Hepatocyte (in vitro differentiated cells): ENCODE data around the gene NDEL1. TPM values are rescaled to one million over a fixed set of nuclear protein-coding genes. Genes with fewer than 3 reads are reported as not detected.

Experiments used
- DNase-seq: peaks from one replicate; pipeline ENCODE4 v3.0.0-alpha.2; 2016; ENCODE audit warnings: low spot score
- H2AFZ ChIP-seq: fragments of 200-600 bp; sonication (generic); 2 replicates; pipeline ENCODE4 v1.6.0; 2016; ENCODE audit warnings: antibody characterized with exemption, mild to moderate bottlenecking
- H3K27ac ChIP-seq: fragments of 200-600 bp; sonication (generic); 2 replicates; pipeline ENCODE4 v1.5.1; 2016; ENCODE audit warnings: mild to moderate bottlenecking
- H3K27me3 ChIP-seq: fragments of 200-600 bp; sonication (generic); 2 replicates; pipeline ENCODE4 v1.6.1; 2016
- H3K36me3 ChIP-seq: fragments of 200-600 bp; sonication (generic); replicated peaks from 2 replicates; pipeline ENCODE4 v1.5.1; 2016; ENCODE audit warnings: low read depth; ENCODE audit not compliant: insufficient read depth
- H3K4me1 ChIP-seq: fragments of 200-600 bp; sonication (generic); 2 replicates; pipeline ENCODE4 v1.5.1; 2016; ENCODE audit warnings: mild to moderate bottlenecking, moderate library complexity; ENCODE audit not compliant: insufficient read depth
- H3K4me2 ChIP-seq: fragments of 200-600 bp; sonication (generic); 2 replicates; pipeline ENCODE4 v1.6.0; 2016
- H3K4me3 ChIP-seq: fragments of 200-600 bp; sonication (generic); 2 replicates; pipeline ENCODE4 v1.5.1; 2016; ENCODE audit warnings: mild to moderate bottlenecking
- H3K79me2 ChIP-seq: fragments of 200-600 bp; sonication (generic); 2 replicates; pipeline ENCODE4 v1.6.0; 2017; ENCODE audit warnings: mild to moderate bottlenecking
- H3K9me2 ChIP-seq: fragments of 200-600 bp; sonication (generic); replicated peaks from 2 replicates; pipeline ENCODE4 v1.6.0; 2017; ENCODE audit warnings: mild to moderate bottlenecking; ENCODE audit not compliant: insufficient read depth
- H3K9me3 ChIP-seq: fragments of 200-600 bp; sonication (generic); 2 replicates; pipeline ENCODE4 v1.5.1; 2016; ENCODE audit warnings: low read depth, mild to moderate bottlenecking
- H4K20me1 ChIP-seq: fragments of 200-600 bp; sonication (generic); 2 replicates; pipeline ENCODE4 v1.6.0; 2016; ENCODE audit warnings: mild to moderate bottlenecking; ENCODE audit not compliant: insufficient read depth, poor library complexity, severe bottlenecking
- CTCF ChIP-seq: fragments of 200-600 bp; sonication (generic); IDR thresholded peaks from 2 replicates; pipeline ENCODE4 v1.5.1; 2016; ENCODE audit warnings: antibody characterized with exemption, mild to moderate bottlenecking; ENCODE audit not compliant: poor library complexity
- EZH2 ChIP-seq: fragments of 200-600 bp; sonication (generic); IDR thresholded peaks from 2 replicates; pipeline ENCODE4 v1.6.1; 2016; ENCODE audit warnings: antibody characterized with exemption, mild to moderate bottlenecking, borderline replicate concordance
- EZH2phosphoT487 ChIP-seq: fragments of 200-600 bp; sonication (generic); IDR thresholded peaks from one replicate; pipeline ENCODE4 v1.6.1; 2018; ENCODE audit warnings: antibody characterized with exemption, mild to moderate bottlenecking, low read depth, moderate library complexity; ENCODE audit not compliant: unreplicated experiment, severe bottlenecking
- WGBS: methylation state at CpG from one replicate; pipeline ENCODE4 v1.1.6; 2016; ENCODE audit warnings: low lambda C conversion rate; ENCODE audit errors: missing lambda C conversion rate; 5-methylcytosine and 5-hydroxymethylcytosine counted together
- polyA plus RNA-seq: library from polyadenylated mRNA; unstranded; fragments of >200 nt; fragmentation: Nextera tagmentation; extraction: Ambion mirVana; gene quantifications from 2 replicates; pipeline ENCODE4 v1.2.1, GENCODE V29; 2016
- total RNA-seq: library from RNA; depleted of rRNA; stranded (reverse); fragments of >200 nt; gene quantifications from 2 replicates; pipeline ENCODE4 v1.2.3, GENCODE V29; 2014

Gene NDEL1
- total and polyA plus RNA-seq, 2 experiments from 2014 or later = 46.1 to 66.3 TPM

GRCh38 chr17:8391711-8392110, 44.0 kb upstream of the NDEL1 start:
- Histone ChIP-seq H3K4me1 (no peaks in the 10 kb centered on the region), H3K4me3 (no peak overlapping the region), H3K9me2 (no peaks in the 10 kb centered on the region), H3K4me2 (no peak overlapping the region), H3K9me3 (no peaks in the 10 kb centered on the region), H2AFZ (no peak overlapping the region), H3K27me3 (peaks cover 19% of the 10 kb centered on the region), H3K27ac (no peak overlapping the region), H3K79me2 (no peaks in the 10 kb centered on the region), H3K36me3 (no peaks in the 10 kb centered on the region), H4K20me1 (no peaks in the 10 kb centered on the region)
- TF ChIP-seq EZH2phosphoT487 = no peak
- TF ChIP-seq CTCF = no peak
- TF ChIP-seq EZH2 = no peak
- 44% methylated on average over 9 of the region's 9 CpGs for WGBS
- no peak for DNase-seq

- no peak for DNase-seq
- Histone ChIP-seq H3K36me3 (no peaks in the 10 kb centered on the region), H2AFZ (no peak overlapping the region), H4K20me1 (no peaks in the 10 kb centered on the region), H3K9me2 (no peaks in the 10 kb centered on the region), H3K9me3 (no peaks in the 10 kb centered on the region), H3K79me2 (no peaks in the 10 kb centered on the region), H3K4me3 (no peak overlapping the region), H3K4me2 (no peak overlapping the region), H3K27me3 (peaks cover 25% of the 10 kb centered on the region), H3K27ac (no peak overlapping the region), H3K4me1 (no peaks in the 10 kb centered on the region)
- WGBS = 82% methylated on average over 18 of the region's 18 CpGs
- no peak for TF ChIP-seq EZH2
- TF ChIP-seq CTCF = no peak
- TF ChIP-seq EZH2phosphoT487 = no peak
Observed at GRCh38 chr17:8392274-8392673, 43.4 kb upstream of the NDEL1 start.

- H3K79me2 ChIP-seq = no peaks in the 10 kb centered on the region
- WGBS = 96% methylated on average over 46 of the region's 46 CpGs
- no peaks in the 10 kb centered on the region for H3K9me3 ChIP-seq
- H3K36me3 ChIP-seq = no peaks in the 10 kb centered on the region
- no peaks in the 10 kb centered on the region for H3K9me2 ChIP-seq
- peaks cover 31% of the 10 kb centered on the region for H3K27me3 ChIP-seq
- no peak overlapping the region for H2AFZ ChIP-seq
- no peak overlapping the region for H3K4me2 ChIP-seq
- no peaks in the 10 kb centered on the region for H3K4me1 ChIP-seq
- no peak overlapping the region for H3K27ac ChIP-seq
- no peak overlapping the region for H3K4me3 ChIP-seq
- TF ChIP-seq EZH2 = no peak
- no peak for TF ChIP-seq EZH2phosphoT487
- no peak for TF ChIP-seq CTCF
- no peak for DNase-seq
- H4K20me1 ChIP-seq = no peaks in the 10 kb centered on the region
Observed at GRCh38 chr17:8392674-8393469, 42.8 kb upstream of the NDEL1 start.
